GM19099 (cell line): ENCODE measurements around the gene TCHP.

Experiments used
- POLR2A ChIP-seq: IDR thresholded peaks from 3 replicates; pipeline ENCODE4 v1.6.1; 2011; ENCODE audit warnings: low read depth; ENCODE audit not compliant: insufficient read length; ENCODE audit errors: extremely low read depth

The TCHP gene

GRCh38 chr12:109938947-109939346, 38.9 kb downstream of the TCHP start:
- TF ChIP-seq POLR2A: no peak

GRCh38 chr12:109939504-109939903, 39.4 kb downstream of the TCHP start:
- TF ChIP-seq POLR2A: no peak

- TF ChIP-seq POLR2A: no peak
Measured at GRCh38 chr12:109940339-109940923, 40.4 kb downstream of the TCHP start.

- TF ChIP-seq POLR2A: no peak
Measured at GRCh38 chr12:109943811-109944210, 43.7 kb downstream of the TCHP start.

GRCh38 chr12:109944561-109945359, 44.7 kb downstream of the TCHP start:
- TF ChIP-seq POLR2A: no peak

GRCh38 chr12:109946505-109946904, 46.4 kb downstream of the TCHP start:
- TF ChIP-seq POLR2A: no peak

GRCh38 chr12:109946913-109947312, 46.8 kb downstream of the TCHP start:
- no peak for TF ChIP-seq POLR2A

- TF ChIP-seq POLR2A: no peak
Measured at GRCh38 chr12:109947521-109947920, 47.4 kb downstream of the TCHP start.

- no peak for TF ChIP-seq POLR2A
Measured at GRCh38 chr12:109948368-109948767, 48.3 kb downstream of the TCHP start.

GRCh38 chr12:109949089-109949488, 49.0 kb downstream of the TCHP start:
- TF ChIP-seq POLR2A: no peak

- TF ChIP-seq POLR2A: no peak
Measured at GRCh38 chr12:109950625-109951024, 50.6 kb downstream of the TCHP start.

- TF ChIP-seq POLR2A: no peak
Measured at GRCh38 chr12:109951136-109951535, 51.1 kb downstream of the TCHP start.

- no peak for TF ChIP-seq POLR2A
Measured at GRCh38 chr12:109951751-109952150, 51.7 kb downstream of the TCHP start.

- no peak for TF ChIP-seq POLR2A
Measured at GRCh38 chr12:109952160-109952858, 52.2 kb downstream of the TCHP start.

GRCh38 chr12:109952873-109953272, 52.8 kb downstream of the TCHP start:
- TF ChIP-seq POLR2A: no peak

GRCh38 chr12:109953656-109954055, 53.6 kb downstream of the TCHP start:
- TF ChIP-seq POLR2A: no peak
